Tibial artery (tissue), 4 donors: ENCODE measurements around the gene RASAL1.

Experiments
- DNase-seq, 2 donors: peaks; one replicate each; pipeline ENCODE4 v3.0.0-alpha.2; 2019
- H3K27ac ChIP-seq, 2 donors: fragments of 200-600 bp; sonication (generic) in 1 of 2; 1 replicate in 1 of 2; 2 replicates in 1 of 2; pipeline ENCODE4 v1.5.1; 2018 to 2019; ENCODE audit warnings: mild to moderate bottlenecking in 1 of 2
- H3K27me3 ChIP-seq, 2 donors: fragments of 200-600 bp; sonication (generic) in 1 of 2; one replicate each; pipeline versions ENCODE4 v1.5.1 to v1.6.0; 2016 to 2019
- H3K36me3 ChIP-seq, 3 donors: fragments of 200-600 bp; sonication (generic) in 2 of 3; one replicate each; pipeline ENCODE4 v1.5.1; 2016 to 2019; ENCODE audit warnings: mild to moderate bottlenecking in 2 of 3
- H3K4me1 ChIP-seq, 4 donors: fragments of 200-600 bp; sonication (generic) in 2 of 4; 1 replicate in 3 of 4; 2 replicates in 1 of 4; pipeline ENCODE4 v1.5.1; 2016 to 2019
- H3K4me3 ChIP-seq, 2 donors: fragments of 200-600 bp; sonication (generic) in 1 of 2; 1 replicate in 1 of 2; 2 replicates in 1 of 2; pipeline ENCODE4 v1.5.1; 2018 to 2019; ENCODE audit warnings: mild to moderate bottlenecking in 2 of 2
- H3K9me3 ChIP-seq, 3 donors: fragments of 200-600 bp; sonication (generic) in 1 of 3; one replicate each; pipeline ENCODE4 v1.5.1; 2016 to 2019
- intact Hi-C: fragments of 100-400 bp; cut with DNase I; formaldehyde crosslinking; loops from one replicate; pipeline ENCODE4 v1.15.0; 2023; ENCODE audit warnings: low total_unique reads
- TF ChIP-seq, protein P1 (sequence below), 2 experiments: fragments of 200-600 bp in 1 of 2; fragments of 450-650 bp in 1 of 2; IDR thresholded peaks; one replicate each; pipeline ENCODE4 v1.5.1; 2017 to 2019; ENCODE audit warnings: antibody characterized with exemption in 2 of 2, mild to moderate bottlenecking in 1 of 2, moderate library complexity in 1 of 2

The RASAL1 gene

GRCh38 chr12:113089839-113090238 lies 45.7 kb downstream of the RASAL1 start:
- H3K36me3 ChIP-seq = no peaks in the 10 kb centered on the region
- no peak for DNase-seq
- H3K9me3 ChIP-seq = no peaks in the 10 kb centered on the region
- no peak overlapping the region for H3K27ac ChIP-seq
- peaks cover 0 to 7% (median 3%) of the 10 kb centered on the region in 4 donors for H3K4me1 ChIP-seq
- peaks cover 0 to 93% of the 10 kb centered on the region in 2 donors for H3K27me3 ChIP-seq
- H3K4me3 ChIP-seq = no peak overlapping the region
- intact Hi-C loops = no loop called here
- TF ChIP-seq, protein P1, sequence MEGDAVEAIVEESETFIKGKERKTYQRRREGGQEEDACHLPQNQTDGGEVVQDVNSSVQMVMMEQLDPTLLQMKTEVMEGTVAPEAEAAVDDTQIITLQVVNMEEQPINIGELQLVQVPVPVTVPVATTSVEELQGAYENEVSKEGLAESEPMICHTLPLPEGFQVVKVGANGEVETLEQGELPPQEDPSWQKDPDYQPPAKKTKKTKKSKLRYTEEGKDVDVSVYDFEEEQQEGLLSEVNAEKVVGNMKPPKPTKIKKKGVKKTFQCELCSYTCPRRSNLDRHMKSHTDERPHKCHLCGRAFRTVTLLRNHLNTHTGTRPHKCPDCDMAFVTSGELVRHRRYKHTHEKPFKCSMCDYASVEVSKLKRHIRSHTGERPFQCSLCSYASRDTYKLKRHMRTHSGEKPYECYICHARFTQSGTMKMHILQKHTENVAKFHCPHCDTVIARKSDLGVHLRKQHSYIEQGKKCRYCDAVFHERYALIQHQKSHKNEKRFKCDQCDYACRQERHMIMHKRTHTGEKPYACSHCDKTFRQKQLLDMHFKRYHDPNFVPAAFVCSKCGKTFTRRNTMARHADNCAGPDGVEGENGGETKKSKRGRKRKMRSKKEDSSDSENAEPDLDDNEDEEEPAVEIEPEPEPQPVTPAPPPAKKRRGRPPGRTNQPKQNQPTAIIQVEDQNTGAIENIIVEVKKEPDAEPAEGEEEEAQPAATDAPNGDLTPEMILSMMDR (IDR thresholded peaks at IDR 0.05) = no peak

DNA sequence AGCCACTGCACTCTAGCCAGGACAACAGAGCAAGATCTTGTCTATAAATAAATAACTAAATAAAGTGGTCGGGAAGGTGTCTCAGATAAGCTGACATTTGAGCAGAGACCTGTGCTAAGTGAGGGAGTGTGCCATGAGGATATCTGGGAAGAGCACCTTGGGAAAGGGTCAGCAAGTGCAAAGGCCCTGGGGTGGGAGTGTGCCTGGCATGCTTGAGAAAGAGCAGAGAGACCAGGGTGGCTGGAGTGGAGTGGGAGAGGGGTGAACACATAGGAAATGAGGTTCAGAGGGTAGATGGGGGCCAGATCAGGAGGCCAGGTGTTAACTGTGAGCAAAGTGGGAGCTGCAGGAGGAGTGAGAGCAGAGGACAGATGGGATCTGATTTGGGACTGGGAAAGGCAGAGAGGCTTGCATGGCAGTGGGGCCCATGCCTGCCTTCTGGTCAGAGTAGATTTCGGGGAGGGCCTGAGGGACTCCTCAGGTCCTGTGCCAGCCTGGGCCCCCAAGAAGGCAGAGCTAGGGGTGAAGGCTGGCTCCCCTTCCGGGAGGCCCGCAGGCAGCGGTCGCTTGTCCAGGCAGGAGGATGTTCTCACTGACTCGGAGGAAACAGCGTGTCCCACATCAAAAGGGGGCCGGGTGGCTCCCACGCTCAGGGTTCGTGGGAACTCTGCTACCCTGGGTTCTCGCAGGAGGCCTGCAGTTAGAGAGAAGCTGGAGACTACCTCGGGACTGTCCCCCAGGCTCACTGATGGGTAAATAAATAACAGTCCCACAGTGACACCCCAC lies 46.4 kb downstream of the RASAL1 start:
- H3K27me3 ChIP-seq = peaks cover 0 to 86% of the 10 kb centered on the region in 2 donors
- no peaks in the 10 kb centered on the region for H3K9me3 ChIP-seq
- no peak overlapping the region for H3K27ac ChIP-seq
- TF ChIP-seq, protein P1 (IDR thresholded peaks at IDR 0.05) = no peak
- intact Hi-C loops = no loop called here
- H3K36me3 ChIP-seq = no peaks in the 10 kb centered on the region
- peaks cover 0 to 7% (median 3%) of the 10 kb centered on the region in 4 donors for H3K4me1 ChIP-seq
- H3K4me3 ChIP-seq = no peak overlapping the region
- DNase-seq = no peak

GRCh38 chr12:113088037-113088436 lies 47.5 kb downstream of the RASAL1 start:
- Histone ChIP-seq H3K9me3 (no peaks in the 10 kb centered on the region), H3K27me3 (peaks cover 0 to 80% of the 10 kb centered on the region in 2 donors), H3K4me3 (no peak overlapping the region), H3K36me3 (no peaks in the 10 kb centered on the region), H3K4me1 (peaks cover 0 to 5% (median 2%) of the 10 kb centered on the region in 4 donors), H3K27ac (no peak overlapping the region)
- no peak for DNase-seq
- TF ChIP-seq, protein P1 (IDR thresholded peaks at IDR 0.05) = no peak
- intact Hi-C loops = no loop called here

DNA sequence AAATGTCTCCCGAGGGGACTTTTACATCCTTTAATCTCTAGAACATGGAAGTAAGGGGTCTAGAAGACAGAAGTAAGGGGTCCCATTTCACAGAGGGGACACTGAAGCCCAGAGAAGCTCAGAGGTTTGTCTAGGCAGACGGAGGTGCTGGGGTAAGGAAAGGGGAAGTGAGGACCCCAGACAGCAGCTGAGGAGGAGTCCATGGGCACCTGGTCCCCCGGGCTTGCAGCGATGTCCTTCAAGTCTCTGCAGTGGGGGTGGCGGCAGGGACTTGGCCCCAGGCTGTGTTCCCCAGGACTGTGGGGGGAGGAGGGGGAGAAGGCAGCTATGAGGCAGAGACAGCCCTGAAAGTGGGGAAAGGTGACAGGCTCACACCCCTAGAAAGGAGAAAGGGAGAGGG lies 48.4 kb downstream of the RASAL1 start:
- no peak overlapping the region for H3K27ac ChIP-seq
- H3K4me3 ChIP-seq = no peak overlapping the region
- intact Hi-C loops = no loop called here
- no peaks in the 10 kb centered on the region for H3K4me1 ChIP-seq
- H3K36me3 ChIP-seq = no peaks in the 10 kb centered on the region
- H3K27me3 ChIP-seq = peaks cover 0 to 76% of the 10 kb centered on the region in 2 donors
- TF ChIP-seq, protein P1 (IDR thresholded peaks at IDR 0.05) = no peak
- DNase-seq = no peak
- no peaks in the 10 kb centered on the region for H3K9me3 ChIP-seq

DNA sequence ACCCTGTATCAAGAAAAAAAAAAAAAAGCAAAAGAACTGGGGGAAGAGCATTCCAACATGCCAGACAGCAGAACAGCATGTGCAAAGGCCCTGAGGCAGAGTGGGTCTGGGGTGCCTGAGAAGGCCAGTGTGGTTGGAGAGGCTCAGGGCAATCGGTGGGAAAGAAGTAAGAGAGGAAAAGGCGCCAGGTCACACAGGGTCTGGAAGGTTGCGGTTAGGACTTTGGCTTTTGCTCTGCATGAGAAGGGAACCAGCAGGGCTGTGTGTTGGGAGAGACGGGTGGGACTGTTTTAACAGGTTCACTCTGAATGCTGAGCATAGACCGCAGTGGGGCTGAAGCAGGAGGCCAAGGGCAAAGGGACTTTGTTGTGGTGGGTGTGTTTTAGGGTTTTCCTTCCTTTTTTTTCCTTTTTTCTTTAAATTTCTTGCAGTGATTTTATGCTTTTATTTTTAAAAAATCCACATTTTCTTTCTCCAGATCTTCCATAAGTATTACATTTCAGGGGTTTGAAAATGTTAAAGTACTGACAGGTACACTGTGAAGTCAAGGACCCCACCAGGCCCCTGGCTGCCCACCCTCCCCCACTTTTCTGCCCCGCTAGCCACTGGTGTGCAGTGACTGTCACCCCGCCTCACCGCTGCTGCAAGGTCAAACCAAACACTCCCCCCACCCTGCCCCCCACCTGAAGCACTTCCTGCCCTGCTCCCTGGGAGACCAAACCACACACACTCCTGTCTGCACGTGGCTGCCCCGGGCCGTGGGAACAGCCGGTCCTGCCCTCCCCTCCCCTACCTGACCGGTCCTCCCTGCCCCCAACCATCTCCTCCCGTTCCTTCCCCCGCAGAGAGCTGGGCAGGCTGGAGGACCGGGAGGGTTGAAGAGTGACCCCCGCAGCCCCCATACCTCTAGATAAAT lies 49.1 kb downstream of the RASAL1 start:
- H3K4me3 ChIP-seq = no peak overlapping the region
- H3K4me1 ChIP-seq = no peaks in the 10 kb centered on the region
- intact Hi-C loops = no loop called here
- DNase-seq = no peak
- TF ChIP-seq, protein P1 (IDR thresholded peaks at IDR 0.05) = no peak
- H3K36me3 ChIP-seq = no peaks in the 10 kb centered on the region
- no peaks in the 10 kb centered on the region for H3K9me3 ChIP-seq
- H3K27me3 ChIP-seq = peaks cover 0 to 77% of the 10 kb centered on the region in 2 donors
- no peak overlapping the region for H3K27ac ChIP-seq
